EH (cell line): ENCODE data around the gene CRTAP.
"Not testable (repeated sequence)": the region's sequence is repeated elsewhere in the genome, so short reads cannot be mapped to it uniquely, and the experiment has no call there.

Experiments
- DNase-seq: peaks from one replicate; pipeline ENCODE4 v3.0.0-alpha.2; 2015; ENCODE audit warnings: low read depth

CRTAP gene

DNA sequence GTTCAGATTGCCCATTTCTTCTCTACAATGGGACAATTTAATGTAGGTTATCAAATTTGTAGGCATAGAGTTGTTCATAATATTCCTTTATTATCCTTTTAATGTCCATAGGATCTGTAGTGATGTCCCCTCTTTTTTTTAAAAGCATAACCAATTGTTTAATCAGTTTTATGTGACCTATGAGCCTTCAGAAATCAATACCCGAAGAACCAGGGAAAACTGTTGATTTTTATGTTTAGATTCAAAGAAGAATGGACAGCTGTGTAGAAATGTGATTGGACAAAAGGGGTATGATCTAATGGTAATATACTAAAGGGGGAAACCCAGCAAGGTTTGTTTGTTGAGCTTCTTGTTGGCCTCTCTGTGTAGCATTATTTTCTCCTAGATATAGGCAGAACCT is 65.3 kb downstream of the CRTAP start:
- no peak for DNase-seq

DNA sequence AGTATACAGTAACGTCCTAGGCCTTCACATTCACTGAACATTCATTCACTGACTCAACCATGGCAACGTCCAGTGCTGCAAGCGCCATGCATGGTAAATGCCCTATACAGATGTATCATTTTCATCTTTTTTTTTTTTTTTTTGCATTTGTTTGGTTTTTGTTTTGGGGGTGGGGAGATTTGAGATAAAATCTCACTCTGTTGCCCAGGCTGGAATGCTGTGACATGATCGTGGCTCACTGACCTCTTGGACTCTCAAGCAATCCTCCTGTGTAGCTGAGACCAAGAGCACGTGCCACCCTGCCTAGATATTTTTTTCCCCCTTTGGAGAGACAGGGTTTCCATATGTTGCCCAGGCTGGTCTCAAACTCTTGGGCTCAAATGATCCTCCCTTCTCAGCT is 67.4 kb downstream of the CRTAP start:
- peak; percentile 6 for DNase-seq

DNA sequence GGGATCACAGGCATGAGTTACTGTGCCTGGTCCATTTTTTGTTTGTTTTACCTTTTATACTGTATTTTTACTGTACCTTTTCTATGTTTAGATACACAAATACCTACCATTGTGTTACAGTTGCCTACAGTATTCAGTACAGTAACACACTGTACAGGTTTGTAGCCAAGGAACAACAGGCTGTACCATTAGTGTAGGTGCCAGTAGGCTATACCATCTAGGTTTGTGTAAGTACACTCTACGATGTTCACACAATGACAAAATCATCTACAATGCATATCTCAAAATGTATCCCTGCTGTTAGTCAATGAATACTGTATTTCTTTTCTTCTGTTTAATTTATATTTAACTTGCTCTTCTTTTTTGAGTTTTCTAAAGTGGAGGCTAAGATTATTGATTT is 67.8 kb downstream of the CRTAP start:
- not testable (repeated sequence) for DNase-seq

DNA sequence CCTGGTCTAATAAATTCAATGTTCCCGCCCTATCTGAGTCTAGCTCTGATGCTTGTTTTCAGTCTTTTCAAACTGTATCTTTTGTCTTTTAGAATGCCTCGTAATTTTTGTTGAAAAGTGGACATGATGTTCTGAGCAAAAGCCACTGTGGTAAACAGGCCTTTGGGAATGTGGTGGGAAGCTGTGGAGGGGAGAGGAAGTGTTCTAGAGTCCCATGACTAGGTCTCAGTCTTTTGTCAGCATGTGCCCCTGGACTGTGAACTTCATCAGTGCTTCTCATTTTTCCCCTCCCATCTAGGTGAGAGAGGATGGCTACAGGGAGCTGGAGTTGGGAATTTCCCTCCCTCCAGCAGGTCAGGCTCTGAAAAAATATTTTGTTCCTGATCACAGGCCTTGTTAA is 71.0 kb downstream of the CRTAP start:
- DNase-seq = no peak

DNA sequence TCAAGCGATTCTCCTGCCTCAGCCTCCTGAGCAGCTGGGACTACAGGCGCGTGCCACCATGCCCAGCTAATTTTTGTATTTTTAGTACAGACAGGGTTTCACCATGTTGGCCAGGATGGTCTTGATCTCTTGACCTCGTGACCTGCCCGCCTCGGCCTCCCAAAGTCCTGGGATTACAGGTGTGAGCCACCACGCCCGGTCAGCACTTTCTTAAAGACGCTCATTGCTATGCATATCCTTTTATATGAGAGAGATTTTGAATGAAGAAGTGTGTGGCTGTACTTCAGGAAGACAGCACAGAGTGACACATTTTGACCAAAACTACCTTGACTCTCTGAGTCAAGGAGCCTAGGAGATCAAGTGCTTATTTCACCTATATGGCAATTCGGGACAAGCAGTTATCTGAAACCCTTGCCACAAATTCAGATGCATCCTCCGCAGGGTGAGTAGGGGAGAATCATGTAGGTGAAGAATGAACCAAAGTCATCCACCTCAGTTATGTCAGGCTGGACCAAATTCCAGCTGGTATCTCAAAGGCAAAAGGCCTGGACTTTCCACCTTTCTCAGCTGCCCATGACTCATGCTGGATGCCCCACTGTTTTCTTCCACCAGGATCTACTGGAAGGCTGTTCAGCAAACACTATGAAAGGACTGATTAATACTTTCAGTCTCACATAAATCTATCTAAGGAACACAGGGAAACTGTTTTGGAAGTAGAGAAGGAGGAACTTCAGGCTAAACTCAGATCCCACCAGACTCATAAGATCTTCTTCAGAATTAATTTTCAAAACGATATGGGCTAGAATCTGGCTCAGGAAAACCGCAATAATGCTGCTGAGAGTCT is 72.9 kb downstream of the CRTAP start:
- peak; percentile 39 for DNase-seq

DNA sequence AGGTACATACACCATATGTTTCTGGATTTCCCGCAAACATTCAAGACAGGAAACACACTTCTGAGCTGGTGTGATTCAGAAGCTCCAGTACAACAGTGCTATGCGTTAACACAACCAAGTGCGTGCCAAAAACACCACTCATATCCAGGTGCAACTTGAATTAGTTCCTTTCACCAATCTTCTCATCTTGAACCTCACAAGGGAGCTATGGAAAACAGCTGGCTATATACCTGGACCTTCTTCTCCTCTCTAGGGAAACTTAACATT is 73.5 kb downstream of the CRTAP start:
- no peak for DNase-seq

DNA sequence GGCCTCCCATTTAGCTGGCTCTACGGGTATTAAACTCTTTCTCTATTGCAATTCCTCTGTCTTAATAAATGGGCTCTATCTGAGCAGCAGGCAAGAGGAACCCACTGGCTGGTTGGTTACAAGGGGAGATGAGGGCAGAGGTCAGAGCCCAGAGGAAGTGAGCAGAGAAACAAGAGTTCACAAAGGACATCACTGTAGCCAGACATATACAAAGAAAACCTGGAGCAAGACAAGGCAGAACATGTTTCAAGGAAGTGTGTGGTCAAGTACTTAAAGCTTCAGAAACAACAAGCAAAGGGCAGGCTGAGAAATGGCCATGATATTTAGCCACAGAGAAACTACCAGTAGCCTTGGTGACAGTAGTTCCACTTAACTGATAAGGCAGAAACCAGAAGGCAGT is 80.5 kb downstream of the CRTAP start:
- DNase-seq = no peak

DNA sequence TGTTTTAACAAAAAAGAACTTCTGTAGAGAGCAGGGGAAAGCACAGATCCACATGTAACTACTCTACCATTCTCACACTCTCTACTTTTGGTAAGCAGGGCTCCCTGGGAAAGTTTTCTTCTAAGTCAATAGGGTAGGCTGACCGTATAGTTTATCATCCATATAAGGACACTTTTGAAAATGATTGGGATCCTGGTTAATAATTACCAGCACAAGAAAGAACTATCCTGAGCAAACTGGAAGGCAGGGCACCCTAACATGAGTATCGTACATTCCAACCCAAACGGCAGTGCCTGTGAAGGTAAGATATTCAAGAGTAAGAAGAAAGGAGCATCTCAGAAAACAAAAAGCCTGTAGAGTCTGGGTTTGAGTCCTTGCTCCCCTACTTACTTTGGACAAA is 82.7 kb downstream of the CRTAP start:
- no peak for DNase-seq
